RWPE2 (cell line): ENCODE measurements around the gene KIF1B.

Experiments used
- ATAC-seq: fragments of 200-7000 bp; cut with Tn5 transposase; 3 replicates; pipeline ENCODE4 v1.9.1; 2021; ENCODE audit warnings: low read depth
- DNase-seq: peaks from one replicate; pipeline ENCODE4 v3.0.0-alpha.2; 2020; ENCODE audit warnings: low spot score
- H3K27ac ChIP-seq: fragments of 450-650 bp; 2 replicates; pipeline ENCODE4 v1.5.1; 2017; ENCODE audit warnings: mild to moderate bottlenecking; ENCODE audit not compliant: poor library complexity, severe bottlenecking
- H3K27me3 ChIP-seq: fragments of 250-450 bp; sonication (Bioruptor Pico); 2 replicates; pipeline ENCODE4 v1.5.1; 2021; ENCODE audit warnings: mild to moderate bottlenecking, moderate library complexity; ENCODE audit not compliant: insufficient read depth, poor library complexity, severe bottlenecking
- H3K36me3 ChIP-seq: fragments of 250-450 bp; sonication (Bioruptor Pico); 2 replicates; pipeline ENCODE4 v1.5.1; 2020; ENCODE audit warnings: low read depth, mild to moderate bottlenecking, moderate library complexity
- H3K4me1 ChIP-seq: fragments of 250-450 bp; sonication (Bioruptor Pico); 2 replicates; pipeline ENCODE4 v1.5.1; 2021; ENCODE audit warnings: mild to moderate bottlenecking, moderate library complexity; ENCODE audit not compliant: insufficient read depth, poor library complexity, severe bottlenecking
- H3K4me3 ChIP-seq: fragments of 250-450 bp; sonication (Bioruptor Pico); 2 replicates; pipeline ENCODE4 v1.5.1; 2021; ENCODE audit warnings: mild to moderate bottlenecking, moderate library complexity; ENCODE audit not compliant: severe bottlenecking
- H3K9me3 ChIP-seq: fragments of 250-450 bp; sonication (Bioruptor Pico); 2 replicates; pipeline ENCODE4 v1.5.1; 2021; ENCODE audit warnings: mild to moderate bottlenecking, moderate library complexity; ENCODE audit not compliant: severe bottlenecking
- TF ChIP-seq, protein P1 (sequence below): fragments of 450-650 bp; IDR thresholded peaks from one replicate; pipeline ENCODE4 v1.5.1; 2017; ENCODE audit warnings: mild to moderate bottlenecking, moderate library complexity; ENCODE audit not compliant: poor library complexity, severe bottlenecking

KIF1B gene

GRCh38 chr1:10306435-10306834, 96.1 kb downstream of the KIF1B start:
- H3K4me1 ChIP-seq, result no peaks in the 10 kb centered on the region
- no peak overlapping the region for H3K27ac ChIP-seq
- no peaks in the 10 kb centered on the region for H3K27me3 ChIP-seq
- H3K9me3 ChIP-seq, result no peaks in the 10 kb centered on the region
- TF ChIP-seq, protein P1, sequence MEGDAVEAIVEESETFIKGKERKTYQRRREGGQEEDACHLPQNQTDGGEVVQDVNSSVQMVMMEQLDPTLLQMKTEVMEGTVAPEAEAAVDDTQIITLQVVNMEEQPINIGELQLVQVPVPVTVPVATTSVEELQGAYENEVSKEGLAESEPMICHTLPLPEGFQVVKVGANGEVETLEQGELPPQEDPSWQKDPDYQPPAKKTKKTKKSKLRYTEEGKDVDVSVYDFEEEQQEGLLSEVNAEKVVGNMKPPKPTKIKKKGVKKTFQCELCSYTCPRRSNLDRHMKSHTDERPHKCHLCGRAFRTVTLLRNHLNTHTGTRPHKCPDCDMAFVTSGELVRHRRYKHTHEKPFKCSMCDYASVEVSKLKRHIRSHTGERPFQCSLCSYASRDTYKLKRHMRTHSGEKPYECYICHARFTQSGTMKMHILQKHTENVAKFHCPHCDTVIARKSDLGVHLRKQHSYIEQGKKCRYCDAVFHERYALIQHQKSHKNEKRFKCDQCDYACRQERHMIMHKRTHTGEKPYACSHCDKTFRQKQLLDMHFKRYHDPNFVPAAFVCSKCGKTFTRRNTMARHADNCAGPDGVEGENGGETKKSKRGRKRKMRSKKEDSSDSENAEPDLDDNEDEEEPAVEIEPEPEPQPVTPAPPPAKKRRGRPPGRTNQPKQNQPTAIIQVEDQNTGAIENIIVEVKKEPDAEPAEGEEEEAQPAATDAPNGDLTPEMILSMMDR, result no peak
- ATAC-seq (no peak), DNase-seq (no peak)
- no peak overlapping the region for H3K4me3 ChIP-seq
- H3K36me3 ChIP-seq, result peaks cover 39% of the 10 kb centered on the region

- ATAC-seq (no peak), DNase-seq (no peak)
- TF ChIP-seq, protein P1, result no peak
- Histone ChIP-seq H3K27me3 (no peaks in the 10 kb centered on the region), H3K27ac (no peak overlapping the region), H3K9me3 (no peaks in the 10 kb centered on the region), H3K4me1 (no peaks in the 10 kb centered on the region), H3K36me3 (peaks cover 37% of the 10 kb centered on the region), H3K4me3 (no peak overlapping the region)
Observed at GRCh38 chr1:10308001-10308400, 97.6 kb downstream of the KIF1B start.

DNA sequence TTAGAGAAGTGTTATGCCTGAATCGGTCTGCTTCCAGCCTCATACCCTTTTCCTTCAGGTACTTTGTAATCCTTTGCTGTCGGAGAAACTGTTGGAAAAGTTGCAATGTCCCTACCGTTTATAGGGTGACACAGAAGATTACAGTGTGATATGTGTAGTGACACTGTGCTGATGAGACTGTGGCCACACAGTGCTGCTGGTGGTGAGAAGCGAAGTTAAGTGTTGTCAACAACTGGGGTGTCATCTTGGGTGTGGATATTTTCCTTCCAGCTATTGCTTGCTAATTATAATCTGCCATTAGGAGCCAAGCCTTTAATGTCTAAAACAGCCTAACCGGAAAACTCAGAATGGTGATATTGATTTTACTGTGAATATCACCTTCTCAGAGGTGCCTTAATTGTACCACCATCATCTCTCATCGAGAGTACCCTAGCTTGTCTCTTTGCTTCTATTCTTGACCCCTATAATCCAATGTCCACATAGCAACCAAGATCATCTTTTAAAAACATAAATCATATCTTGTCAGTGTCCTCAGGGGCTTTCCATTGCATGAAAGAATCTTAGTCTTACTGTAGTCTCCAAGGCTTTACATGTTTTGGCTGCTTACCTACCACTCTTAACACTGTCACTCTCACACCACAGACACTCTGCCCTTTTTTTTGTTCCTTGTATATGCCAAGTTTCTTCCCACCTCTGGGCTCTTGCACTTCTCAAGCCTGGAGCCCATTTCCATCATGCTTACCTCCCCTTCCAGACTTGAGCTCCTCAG, 99.1 kb downstream of the KIF1B start:
- TF ChIP-seq, protein P1, result no peak
- Histone ChIP-seq H3K9me3 (no peaks in the 10 kb centered on the region), H3K36me3 (peaks cover 23% of the 10 kb centered on the region)

GRCh38 chr1:10316752-10317151, 106.4 kb downstream of the KIF1B start:
- ATAC-seq, result no peak
- no peaks in the 10 kb centered on the region for H3K4me1 ChIP-seq
- peaks cover 6% of the 10 kb centered on the region for H3K36me3 ChIP-seq
- no peak overlapping the region for H3K27ac ChIP-seq
- TF ChIP-seq, protein P1, result no peak
- H3K4me3 ChIP-seq, result no peak overlapping the region
- H3K27me3 ChIP-seq, result no peaks in the 10 kb centered on the region
- H3K9me3 ChIP-seq, result no peaks in the 10 kb centered on the region
- DNase-seq, result no peak

More for the DNA sequence above, 99.1 kb downstream of the KIF1B start:
- H3K4me3 ChIP-seq, result no peak overlapping the region
- ATAC-seq (no peak), DNase-seq (no peak)
- H3K27me3 ChIP-seq, result no peaks in the 10 kb centered on the region
- no peaks in the 10 kb centered on the region for H3K4me1 ChIP-seq
- H3K27ac ChIP-seq, result no peak overlapping the region

GRCh38 chr1:10319750-10320149, 109.4 kb downstream of the KIF1B start:
- H3K9me3 ChIP-seq, result no peaks in the 10 kb centered on the region
- H3K4me1 ChIP-seq, result no peaks in the 10 kb centered on the region
- peaks cover 32% of the 10 kb centered on the region for H3K36me3 ChIP-seq
- DNase-seq, result no peak
- TF ChIP-seq, protein P1, result no peak
- no peaks in the 10 kb centered on the region for H3K27me3 ChIP-seq
- H3K27ac ChIP-seq, result no peak overlapping the region
- no peak for ATAC-seq
- H3K4me3 ChIP-seq, result no peak overlapping the region
